BE2C (cell line): ENCODE data around the gene RASGRF1.

Source experiments
- DNase-seq: peaks from one replicate; pipeline ENCODE4 v3.0.0-alpha.2; 2020
- H3K27me3 ChIP-seq: fragments of 250-450 bp; sonication (Bioruptor Pico); 2 replicates; pipeline ENCODE4 v1.5.1; 2020; ENCODE audit warnings: mild to moderate bottlenecking
- H3K36me3 ChIP-seq: fragments of 250-450 bp; sonication (Bioruptor Pico); 2 replicates; pipeline ENCODE4 v1.5.1; 2020; ENCODE audit warnings: mild to moderate bottlenecking
- H3K4me1 ChIP-seq: fragments of 250-450 bp; sonication (Bioruptor Pico); 2 replicates; pipeline ENCODE4 v1.5.1; 2020
- H3K4me3 ChIP-seq: 2 replicates; pipeline ENCODE4 v1.5.1; 2011; ENCODE audit warnings: low read depth, low read length
- H3K9me3 ChIP-seq: fragments of 250-450 bp; sonication (Bioruptor Pico); 2 replicates; pipeline ENCODE4 v1.5.1; 2020
- CTCF ChIP-seq: IDR thresholded peaks from 2 replicates; pipeline ENCODE4 v1.5.1; 2012; ENCODE audit warnings: mild to moderate bottlenecking, low read depth, low read length

Gene RASGRF1

GRCh38 chr15:78990278-78990677 is 100.3 kb downstream of the RASGRF1 start:
- H3K27me3 ChIP-seq, result no peaks in the 10 kb centered on the region
- DNase-seq, result no peak
- peaks cover 7% of the 10 kb centered on the region for H3K4me1 ChIP-seq
- H3K9me3 ChIP-seq, result no peaks in the 10 kb centered on the region
- H3K36me3 ChIP-seq, result no peaks in the 10 kb centered on the region
- TF ChIP-seq CTCF, result no peak
- no peak overlapping the region for H3K4me3 ChIP-seq

GRCh38 chr15:78989701-78990240 is 100.8 kb downstream of the RASGRF1 start:
- no peak for DNase-seq
- H3K4me3 ChIP-seq, result no peak overlapping the region
- H3K36me3 ChIP-seq, result no peaks in the 10 kb centered on the region
- no peaks in the 10 kb centered on the region for H3K27me3 ChIP-seq
- H3K9me3 ChIP-seq, result no peaks in the 10 kb centered on the region
- TF ChIP-seq CTCF, result no peak
- H3K4me1 ChIP-seq, result peaks cover 7% of the 10 kb centered on the region

GRCh38 chr15:78988361-78988911 is 102.1 kb downstream of the RASGRF1 start:
- no peak for TF ChIP-seq CTCF
- DNase-seq, result no peak
- H3K36me3 ChIP-seq, result no peaks in the 10 kb centered on the region
- no peaks in the 10 kb centered on the region for H3K27me3 ChIP-seq
- no peak overlapping the region for H3K4me3 ChIP-seq
- no peaks in the 10 kb centered on the region for H3K9me3 ChIP-seq
- H3K4me1 ChIP-seq, result peaks cover 7% of the 10 kb centered on the region

- no peak for TF ChIP-seq CTCF
- Histone ChIP-seq H3K36me3 (no peaks in the 10 kb centered on the region), H3K9me3 (no peaks in the 10 kb centered on the region), H3K4me1 (peaks cover 5% of the 10 kb centered on the region), H3K27me3 (no peaks in the 10 kb centered on the region), H3K4me3 (no peak overlapping the region)
- DNase-seq, result no peak
These were observed 102.8 kb downstream of the RASGRF1 start for GRCh38 chr15:78987556-78988360.

- DNase-seq, result no peak
- H3K4me3 ChIP-seq, result no peak overlapping the region
- no peaks in the 10 kb centered on the region for H3K27me3 ChIP-seq
- no peak for TF ChIP-seq CTCF
- no peaks in the 10 kb centered on the region for H3K9me3 ChIP-seq
- no peaks in the 10 kb centered on the region for H3K4me1 ChIP-seq
- H3K36me3 ChIP-seq, result no peaks in the 10 kb centered on the region
These were observed 104.6 kb downstream of the RASGRF1 start for GRCh38 chr15:78985859-78986475.
